SU-DHL-6 (cell line): ENCODE data around the gene CD36.

Experiments used
- H2AFZ ChIP-seq: fragments of 200-600 bp; sonication (generic); 2 replicates; pipeline ENCODE4 v1.6.1; 2014; ENCODE audit warnings: low read depth, mild to moderate bottlenecking, moderate library complexity, mixed read lengths, antibody characterized with exemption, low read length; ENCODE audit not compliant: severe bottlenecking
- H3F3A ChIP-seq: fragments of 200-600 bp; shearing (Covaris generic); 2 replicates; pipeline ENCODE4 v1.6.0; 2016; ENCODE audit warnings: antibody characterized with exemption, mild to moderate bottlenecking; ENCODE audit not compliant: insufficient read depth
- H3K27ac ChIP-seq: fragments of 200-600 bp; sonication (generic); 2 replicates; pipeline ENCODE4 v1.5.1; 2016; ENCODE audit warnings: low read depth, mild to moderate bottlenecking, low read length, moderate library complexity, mixed read lengths
- H3K27me3 ChIP-seq: fragments of 200-600 bp; sonication (generic), shearing (Covaris generic); 2 replicates; pipeline ENCODE4 v1.6.0; 2014; ENCODE audit warnings: mild to moderate bottlenecking, low read length
- H3K36me3 ChIP-seq: fragments of 200-600 bp; sonication (generic); 2 replicates; pipeline ENCODE4 v1.6.1; 2014; ENCODE audit warnings: mild to moderate bottlenecking, low read length, mixed read lengths
- H3K4me2 ChIP-seq: fragments of 300-600, 200-600 bp; shearing (Covaris generic), sonication (generic); 2 replicates; pipeline ENCODE4 v1.6.0; 2014; ENCODE audit warnings: low read length, low read depth, mild to moderate bottlenecking; ENCODE audit not compliant: poor library complexity, severe bottlenecking
- H3K4me3 ChIP-seq: fragments of 200-600 bp; sonication (generic); 2 replicates; pipeline ENCODE4 v1.5.1; 2014; ENCODE audit warnings: antibody characterized with exemption, low read length, mild to moderate bottlenecking, mixed read lengths; ENCODE audit not compliant: insufficient read depth, poor library complexity, severe bottlenecking
- H3K79me2 ChIP-seq: fragments of 200-600 bp; sonication (generic); 2 replicates; pipeline ENCODE4 v1.6.1; 2014; ENCODE audit warnings: mild to moderate bottlenecking, low read length, moderate library complexity; ENCODE audit not compliant: insufficient read depth
- H3K9ac ChIP-seq: fragments of 200-600 bp; sonication (generic); 2 replicates; pipeline ENCODE4 v1.7.0; 2014; ENCODE audit warnings: mild to moderate bottlenecking, low read length
- H3K9me2 ChIP-seq: fragments of 200-600 bp; sonication (generic); replicated peaks from 2 replicates; pipeline ENCODE4 v1.6.1; 2014; ENCODE audit warnings: low read length; ENCODE audit not compliant: insufficient read depth
- H3K9me3 ChIP-seq: fragments of 200-600 bp; sonication (generic); 2 replicates; pipeline ENCODE4 v1.6.1; 2014; ENCODE audit warnings: low read length, mixed read lengths; ENCODE audit not compliant: insufficient read depth
- H4K20me1 ChIP-seq: fragments of 200-600 bp; sonication (generic); 2 replicates; pipeline ENCODE4 v1.6.1; 2014; ENCODE audit warnings: low read depth, mild to moderate bottlenecking, antibody characterized with exemption, low read length, moderate library complexity, mixed read lengths
- CTCF ChIP-seq: fragments of 200-600 bp; sonication (generic); IDR thresholded peaks from one replicate; pipeline ENCODE4 v1.5.1; 2017; ENCODE audit warnings: antibody characterized with exemption, mild to moderate bottlenecking, low read length, moderate library complexity; ENCODE audit not compliant: insufficient read depth, poor library complexity, severe bottlenecking
- EZH2phosphoT487 ChIP-seq: fragments of 200-600 bp; sonication (generic), shearing (Covaris generic); conservative IDR thresholded peaks from 2 replicates; pipeline ENCODE4 v1.6.1; 2018; ENCODE audit warnings: mild to moderate bottlenecking, antibody characterized with exemption, low read length, moderate library complexity, mixed read lengths

CD36 gene

GRCh38 chr7:80600046-80600445 is 38.4 kb upstream of the CD36 start:
- no peak overlapping the region for H3K4me3 ChIP-seq
- H2AFZ ChIP-seq = no peak overlapping the region
- no peak overlapping the region for H3K4me2 ChIP-seq
- H3K9me3 ChIP-seq = no peaks in the 10 kb centered on the region
- no peaks in the 10 kb centered on the region for H3K9me2 ChIP-seq
- H3K36me3 ChIP-seq = no peaks in the 10 kb centered on the region
- no peaks in the 10 kb centered on the region for H3K79me2 ChIP-seq
- no peak overlapping the region for H3K27ac ChIP-seq
- no peak overlapping the region for H3K9ac ChIP-seq
- H3K27me3 ChIP-seq = no peaks in the 10 kb centered on the region
- H4K20me1 ChIP-seq = no peaks in the 10 kb centered on the region
- TF ChIP-seq CTCF = no peak
- TF ChIP-seq EZH2phosphoT487 = no peak
- H3F3A ChIP-seq = no peaks in the 10 kb centered on the region

GRCh38 chr7:80601999-80602398 is 36.4 kb upstream of the CD36 start:
- no peak overlapping the region for H3K9ac ChIP-seq
- H3K27ac ChIP-seq = no peak overlapping the region
- no peaks in the 10 kb centered on the region for H3K36me3 ChIP-seq
- no peak overlapping the region for H2AFZ ChIP-seq
- no peaks in the 10 kb centered on the region for H3K27me3 ChIP-seq
- no peaks in the 10 kb centered on the region for H3K9me2 ChIP-seq
- H3F3A ChIP-seq = no peaks in the 10 kb centered on the region
- no peaks in the 10 kb centered on the region for H3K9me3 ChIP-seq
- H3K4me2 ChIP-seq = no peak overlapping the region
- TF ChIP-seq EZH2phosphoT487 = no peak
- no peak for TF ChIP-seq CTCF
- no peaks in the 10 kb centered on the region for H4K20me1 ChIP-seq
- H3K4me3 ChIP-seq = no peak overlapping the region
- H3K79me2 ChIP-seq = no peaks in the 10 kb centered on the region

- Histone ChIP-seq H3F3A (no peaks in the 10 kb centered on the region), H3K27ac (no peak overlapping the region), H2AFZ (no peak overlapping the region), H3K9me3 (no peaks in the 10 kb centered on the region), H4K20me1 (no peaks in the 10 kb centered on the region), H3K79me2 (no peaks in the 10 kb centered on the region), H3K9me2 (no peaks in the 10 kb centered on the region), H3K4me2 (no peak overlapping the region), H3K27me3 (no peaks in the 10 kb centered on the region), H3K4me3 (no peak overlapping the region), H3K36me3 (no peaks in the 10 kb centered on the region), H3K9ac (no peak overlapping the region)
- TF ChIP-seq CTCF (no peak), EZH2phosphoT487 (no peak)
Observed at GRCh38 chr7:80603940-80604339, 34.5 kb upstream of the CD36 start.

- Histone ChIP-seq H4K20me1 (no peaks in the 10 kb centered on the region), H3F3A (no peaks in the 10 kb centered on the region), H3K4me2 (no peak overlapping the region), H3K36me3 (no peaks in the 10 kb centered on the region), H3K9me2 (no peaks in the 10 kb centered on the region), H3K79me2 (no peaks in the 10 kb centered on the region), H2AFZ (no peak overlapping the region), H3K27ac (no peak overlapping the region), H3K27me3 (no peaks in the 10 kb centered on the region), H3K4me3 (no peak overlapping the region), H3K9ac (no peak overlapping the region), H3K9me3 (no peaks in the 10 kb centered on the region)
- TF ChIP-seq CTCF (no peak), EZH2phosphoT487 (no peak)
Observed at GRCh38 chr7:80604436-80604835, 34.0 kb upstream of the CD36 start.
